Measurements from ENCODE around the gene CHI3L2. TPM values are rescaled to one million over a fixed set of nuclear protein-coding genes. Genes with fewer than 3 reads are reported as not detected.
A peak's percentile ranks its signal among the peaks of the same experiment; 100 is the strongest.

The CHI3L2 gene
- total and polyA plus RNA-seq, 2 experiments from 2014 or later: 0.68 TPM; not detected in 1

- Histone ChIP-seq H3K4me3 (no peak overlapping the region), H3K9me2 (ENCODE audit: insufficient read depth) (no peaks in the 10 kb centered on the region), H3K27me3 (ENCODE audit: insufficient read depth) (no peaks in the 10 kb centered on the region), H3K4me1 (ENCODE audit: insufficient read depth) (no peaks in the 10 kb centered on the region), H3F3A (replicated peaks; ENCODE audit: low read depth) (no peaks in the 10 kb centered on the region), H3K27ac (ENCODE audit: low read depth) (no peak overlapping the region), H2AFZ (no peak overlapping the region), H4K20me1 (replicated peaks; ENCODE audit: insufficient read depth) (no peaks in the 10 kb centered on the region), H3K4me2 (no peak overlapping the region), H3K36me3 (ENCODE audit: insufficient read depth) (peaks cover 6% of the 10 kb centered on the region), H3K79me2 (replicated peaks; ENCODE audit: insufficient read depth) (no peaks in the 10 kb centered on the region)
- no peak for ATAC-seq
- Mint-ChIP-seq H3K36me3 (ENCODE audit: low read depth) (peaks cover 42% of the 10 kb centered on the region), H3K4me1 (no peaks in the 10 kb centered on the region), H3K27me3 (ENCODE audit: insufficient read depth, low read depth, poor library complexity) (no peaks in the 10 kb centered on the region), H3K9me3 (no peaks in the 10 kb centered on the region), H3K4me3 (no peak overlapping the region), H3K27ac (peak overlapping the region; percentile 60)
- no peak for DNase-seq (ENCODE audit: low spot score)
- TF ChIP-seq ZNF462 (CRISPR knock-in tag; IDR thresholded peaks at IDR 0.05) (no peak), ETS1 (IDR thresholded peaks at IDR 0.05) (no peak), EZH2 (IDR thresholded peaks at IDR 0.05; ENCODE audit: low read depth, unreplicated experiment) (no peak), POLR2AphosphoS5 (IDR thresholded peaks at IDR 0.05; ENCODE audit: low read depth) (no peak), CTCF (conservative IDR thresholded peaks at IDR 0.05; ENCODE audit: low read depth in 2 of 2) (no peak), ZNF114 (CRISPR knock-in tag; IDR thresholded peaks at IDR 0.05) (no peak), JUNB (IDR thresholded peaks at IDR 0.05; ENCODE audit: unreplicated experiment) (no peak), CREB1 (CRISPR knock-in tag; IDR thresholded peaks at IDR 0.05; ENCODE audit: low read depth) (no peak), NANOG (IDR thresholded peaks at IDR 0.05; ENCODE audit: borderline replicate concordance) (no peak), EZH2phosphoT487 (IDR thresholded peaks at IDR 0.05; ENCODE audit: unreplicated experiment) (no peak), REST (IDR thresholded peaks at IDR 0.05; ENCODE audit: unreplicated experiment) (no peak), ZNF331 (CRISPR knock-in tag; IDR thresholded peaks at IDR 0.05; ENCODE audit: low read depth) (no peak), STAT1 (IDR thresholded peaks at IDR 0.05; ENCODE audit: unreplicated experiment) (no peak)
Observed at GRCh38 chr1:111183308-111184069, 44.0 kb upstream of the CHI3L2 start.

Measured in GM23338 (cell line).